Aorta (tissue), 5 donors: ENCODE data around the gene LUC7L3. TPM values are rescaled to one million over a fixed set of nuclear protein-coding genes. Genes with fewer than 3 reads are reported as not detected.
"Not testable (repeated sequence)": the region's sequence is repeated elsewhere in the genome, so short reads cannot be mapped to it uniquely, and the experiment has no call there.

Experiments used
- ATAC-seq: fragments of 200-7000 bp; cut with Tn5 transposase; one replicate; pipeline ENCODE4 v1.9.1; 2022; ENCODE audit warnings: moderate library complexity; ENCODE audit not compliant: low FRiP score
- DNase-seq, 2 donors: peaks; one replicate each; pipeline ENCODE4 v3.0.0-alpha.2; 2020
- H3K27ac ChIP-seq, 2 donors: one replicate each; pipeline ENCODE4 v1.5.1; 2013; ENCODE audit warnings: low read length in 2 of 2, mild to moderate bottlenecking in 2 of 2, moderate library complexity in 2 of 2, control low read depth in 1 of 2, inconsistent platforms in 1 of 2, low read depth in 1 of 2
- H3K27me3 ChIP-seq, 2 donors: one replicate each; pipeline ENCODE4 v1.6.1; 2013; ENCODE audit warnings: control low read depth in 1 of 2, low read length in 1 of 2, mild to moderate bottlenecking in 1 of 2, moderate library complexity in 1 of 2; ENCODE audit not compliant: insufficient read depth in 2 of 2, control insufficient read depth in 1 of 2
- H3K36me3 ChIP-seq, 2 donors: one replicate each; pipeline ENCODE4 v1.6.1; 2013; ENCODE audit warnings: control low read depth in 1 of 2, low read length in 1 of 2, mild to moderate bottlenecking in 1 of 2; ENCODE audit not compliant: insufficient read depth in 2 of 2, control insufficient read depth in 1 of 2
- H3K4me1 ChIP-seq, 2 donors: one replicate each; pipeline ENCODE4 v1.6.1; 2013; ENCODE audit warnings: low read length in 2 of 2, control low read depth in 1 of 2, mild to moderate bottlenecking in 1 of 2, moderate library complexity in 1 of 2; ENCODE audit not compliant: insufficient read depth in 2 of 2, control insufficient read depth in 1 of 2
- H3K4me3 ChIP-seq, 2 donors: one replicate each; pipeline ENCODE4 v1.5.1; 2013; ENCODE audit warnings: low read length in 2 of 2, control low read depth in 1 of 2, mild to moderate bottlenecking in 1 of 2
- H3K9me3 ChIP-seq: one replicate; pipeline ENCODE4 v1.6.1; 2013; ENCODE audit warnings: mild to moderate bottlenecking, low read length; ENCODE audit not compliant: control insufficient read depth
- WGBS, 2 donors: extraction: QIAGEN DNeasy Blood & Tissue Kit; methylation state at CpG; one replicate each; pipeline ENCODE4 v1.1.7; 2013; 5-methylcytosine and 5-hydroxymethylcytosine counted together
- intact Hi-C, 2 donors: fragments of 100-400 bp; cut with DNase I; formaldehyde crosslinking; loops; one replicate each; pipeline versions ENCODE4 v1.14.2 to v1.15.0; 2022
- microRNA-seq, 2 donors: library from miRNA; unstranded; fragments of <30 nt; microRNA quantifications; one replicate each; pipeline ENCODE4 v1.2.0, GENCODE V29; 2020
- polyA plus RNA-seq, 2 donors: library from polyadenylated mRNA; stranded (reverse); fragments of 200-250 nt; gene quantifications; one replicate each; pipeline ENCODE4 v1.2.3, GENCODE V29; 2013
- total RNA-seq, 2 donors: library from RNA; stranded (reverse); fragmentation: NEBNext Ultra II Directional; extraction: Animal tissue kit (Norgen Biotek cat#: 25700); gene quantifications; one replicate each; pipeline ENCODE4 v1.2.1, GENCODE V29; 2021
- donor health status: healthy with polysubstance abuse.
- donor health status: Bipolar disorder and iron deficiency.
- donor health status: DM: no; HTN: no; CAD: no.
- donor health status: DM: no; HTN: no; CAD: no.
- donor health status: DM: yes; HTN: yes; CAD: no.

LUC7L3 gene
- total and polyA plus RNA-seq, 4 donors = 123 to 852 (median 168) TPM

GRCh38 chr17:50804749-50805475, 85.5 kb downstream of the LUC7L3 start:
- 96 to 97% methylated on average over 13 of the region's 13 CpGs for WGBS, 2 donors

GRCh38 chr17:50805486-50805885, 86.1 kb downstream of the LUC7L3 start:
- H3K27ac ChIP-seq = no peak overlapping the region
- no peaks in the 10 kb centered on the region for H3K36me3 ChIP-seq
- H3K9me3 ChIP-seq = no peaks in the 10 kb centered on the region
- DNase-seq = no peak
- H3K4me3 ChIP-seq = no peak overlapping the region
- 51 to 66% methylated on average over 6 of the region's 6 CpGs for WGBS, 2 donors
- intact Hi-C loops = no loop called here
- ATAC-seq = no peak
- no peaks in the 10 kb centered on the region for H3K4me1 ChIP-seq
- no peaks in the 10 kb centered on the region for H3K27me3 ChIP-seq

More at GRCh38 chr17:50804749-50805475, 85.5 kb downstream of the LUC7L3 start:
- H3K4me1 ChIP-seq, ATAC-seq, H3K27ac ChIP-seq, H3K4me3 ChIP-seq, H3K9me3 ChIP-seq, H3K36me3 ChIP-seq, H3K27me3 ChIP-seq, DNase-seq, intact Hi-C loops: not testable (repeated sequence)

Small RNAs within 50 kb of the gene (microRNA-seq; reads per million reads assigned to microRNA genes)
- 0 reads per million in 2 donors for gene MIR8059

Other genes starting within 250 kb of the LUC7L3 start
- gene RSAD1, start 240.7 kb upstream of the LUC7L3 start, total RNA-seq = 10 to 100 TPM; 32.1 to 42.3 TPM
- 10 to 100 TPM; 12.1 to 39.2 TPM for gene RSAD1, start 240.7 kb upstream of the LUC7L3 start, polyA plus RNA-seq
- 1 to 10 TPM; 1.3 to 1.8 TPM for gene MYCBPAP, start 211.2 kb upstream of the LUC7L3 start, total RNA-seq
- gene MYCBPAP, start 211.2 kb upstream of the LUC7L3 start, polyA plus RNA-seq = 1 to 10 TPM in 1 of 2 donors, under 1 TPM in 1; 0.77 to 1.0 TPM
- not detected for gene EPN3, start 186.9 kb upstream of the LUC7L3 start, total RNA-seq
- gene EPN3, start 186.9 kb upstream of the LUC7L3 start, polyA plus RNA-seq = 1 to 10 TPM; 1.5 to 1.9 TPM
- gene SPATA20, start 172.4 kb upstream of the LUC7L3 start, total RNA-seq = 10 to 100 TPM; 27.8 to 41.9 TPM
- 10 to 100 TPM; 16.7 to 64.0 TPM for gene SPATA20, start 172.4 kb upstream of the LUC7L3 start, polyA plus RNA-seq
- 1 to 10 TPM in 1 of 2 donors, under 1 TPM in 1; 0.29 to 2.8 TPM for gene CACNA1G, start 158.9 kb upstream of the LUC7L3 start, total RNA-seq
- not detected for gene CACNA1G, start 158.9 kb upstream of the LUC7L3 start, polyA plus RNA-seq
- gene ABCC3, start 84.7 kb upstream of the LUC7L3 start, total RNA-seq = 10 to 100 TPM; 25.7 to 54.9 TPM
- gene ABCC3, start 84.7 kb upstream of the LUC7L3 start, polyA plus RNA-seq = 100 to 1,000 TPM in 1 of 2 donors, 1 to 10 TPM in 1; 9.9 to 145 TPM
- gene ANKRD40, start 11.7 kb upstream of the LUC7L3 start, total RNA-seq = 10 to 100 TPM; 53.2 to 55.5 TPM
- 10 to 100 TPM; 19.1 to 20.5 TPM for gene ANKRD40, start 11.7 kb upstream of the LUC7L3 start, polyA plus RNA-seq
- gene ANKRD40CL, start 47.9 kb downstream of the LUC7L3 start, total RNA-seq = not detected
- gene ANKRD40CL, start 47.9 kb downstream of the LUC7L3 start, polyA plus RNA-seq = 10 to 100 TPM in 1 of 2 donors, under 1 TPM in 1; 0.26 to 23.0 TPM
- gene WFIKKN2, start 116.0 kb downstream of the LUC7L3 start, total RNA-seq = under 1 TPM in 1 of 2 donors, not detected in 1; 0.48 TPM
- not detected for gene WFIKKN2, start 116.0 kb downstream of the LUC7L3 start, polyA plus RNA-seq
- 10 to 100 TPM; 42.0 to 55.2 TPM for gene TOB1, start 146.8 kb downstream of the LUC7L3 start, total RNA-seq
- gene TOB1, start 146.8 kb downstream of the LUC7L3 start, polyA plus RNA-seq = 10 to 100 TPM; 24.0 to 39.8 TPM